ENCODE data around the gene GLP1R.

DNA sequence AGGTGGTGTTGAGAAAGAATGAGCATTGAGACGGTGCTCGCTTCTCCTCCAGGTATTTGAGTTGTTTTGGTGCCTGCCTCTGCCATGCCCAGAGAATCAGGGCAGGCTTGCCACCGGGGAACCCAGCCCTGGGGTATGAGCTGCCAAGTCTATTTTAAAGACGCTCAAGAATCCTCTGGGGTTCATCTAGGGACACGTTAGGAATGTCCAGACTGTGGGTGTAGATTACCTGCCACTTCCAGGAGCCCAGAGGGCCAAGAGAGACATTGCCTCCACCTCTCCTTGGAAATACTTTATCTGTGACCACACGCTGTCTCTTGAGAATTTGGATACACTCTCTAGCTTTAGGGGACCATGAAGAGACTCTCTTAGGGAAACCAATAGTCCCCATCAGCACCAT, 38.1 kb downstream of the GLP1R start:
- TF ChIP-seq POLR2A (IDR thresholded peaks at IDR 0.05) (no peak), CTCF (IDR thresholded peaks at IDR 0.05 in 4 of 5, conservative IDR thresholded peaks at IDR 0.05 in 1 of 5) (no peak)

All from gastrocnemius medialis (tissue), 4 donors.